BLaER1 treated with 17β-estradiol and CSF1 and Interleukin-3, amounts not matched to agents 10 nM and 100 nM (cell line): ENCODE results near the gene OTOA.
"Not testable (repeated sequence)": the region's sequence is repeated elsewhere in the genome, so short reads cannot be mapped to it uniquely, and the experiment has no call there.

Experiments
- H3K27ac ChIP-seq, 11 experiments: shearing (Covaris generic); formaldehyde crosslinking; 2 replicates each; pipeline ENCODE4 v1.8.1; 2022
- H3K27me3 ChIP-seq, 11 experiments: shearing (Covaris generic); formaldehyde crosslinking; 2 replicates each; pipeline ENCODE4 v1.8.1; 2022
- H3K36me3 ChIP-seq, 11 experiments: shearing (Covaris generic); formaldehyde crosslinking; 2 replicates each; pipeline ENCODE4 v1.8.1; 2022
- H3K4me1 ChIP-seq, 10 experiments: shearing (Covaris generic); formaldehyde crosslinking; 2 replicates each; pipeline ENCODE4 v1.8.1; 2022
- H3K4me2 ChIP-seq, 11 experiments: shearing (Covaris generic); formaldehyde crosslinking; 2 replicates each; pipeline ENCODE4 v1.8.1; 2022
- H3K4me3 ChIP-seq, 10 experiments: shearing (Covaris generic); formaldehyde crosslinking; 2 replicates each; pipeline ENCODE4 v1.8.1; 2022
- H3K9ac ChIP-seq, 11 experiments: shearing (Covaris generic); formaldehyde crosslinking; 2 replicates each; pipeline ENCODE4 v1.8.1; 2022
- H3K9me3 ChIP-seq, 11 experiments: shearing (Covaris generic); formaldehyde crosslinking; replicated peaks in 1 of 11; 2 replicates each; pipeline ENCODE4 v1.8.1; 2022
- H4K20me1 ChIP-seq, 11 experiments: shearing (Covaris generic); formaldehyde crosslinking; 2 replicates each; pipeline ENCODE4 v1.8.1; 2022
- Cebpa-rat ChIP-seq, 11 experiments: shearing (Covaris generic); IDR thresholded peaks; 2 replicates each; pipeline ENCODE4 v1.8.1; 2022

The OTOA gene

DNA sequence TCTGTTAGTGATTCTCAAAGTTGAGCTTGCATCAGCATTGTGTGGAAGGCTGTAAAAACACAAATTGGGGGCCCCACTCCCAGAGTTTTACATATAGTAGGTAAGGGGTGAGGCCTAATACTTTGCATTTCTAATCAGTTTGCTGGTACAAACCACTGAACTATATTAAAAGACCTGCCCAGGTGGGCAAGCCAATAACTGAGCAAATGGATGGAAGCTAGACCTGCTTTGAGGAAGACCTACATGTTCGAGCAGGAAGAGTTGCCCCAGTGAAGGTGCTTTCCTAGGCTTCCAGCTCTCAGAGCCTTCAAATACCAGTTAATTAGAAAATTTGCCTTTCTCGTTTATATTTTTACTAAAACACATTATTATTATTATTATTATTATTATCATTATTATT lies 56.8 kb downstream of the OTOA start:
- Histone ChIP-seq H3K4me2 (no peak overlapping the region), H3K4me1 (peaks cover 0 to 12% (median 5%) of the 10 kb centered on the region in 10 experiments; a peak in 10 of 20 replicates), H3K9ac (no peak overlapping the region), H3K4me3 (no peak overlapping the region), H3K27me3 (no peaks in the 10 kb centered on the region), H3K27ac (no peak overlapping the region), H3K36me3 (no peaks in the 10 kb centered on the region), H4K20me1 (no peaks in the 10 kb centered on the region), H3K9me3 (no peaks in the 10 kb centered on the region)
- no peak for TF ChIP-seq Cebpa-rat (IDR thresholded peaks at IDR 0.05)

DNA sequence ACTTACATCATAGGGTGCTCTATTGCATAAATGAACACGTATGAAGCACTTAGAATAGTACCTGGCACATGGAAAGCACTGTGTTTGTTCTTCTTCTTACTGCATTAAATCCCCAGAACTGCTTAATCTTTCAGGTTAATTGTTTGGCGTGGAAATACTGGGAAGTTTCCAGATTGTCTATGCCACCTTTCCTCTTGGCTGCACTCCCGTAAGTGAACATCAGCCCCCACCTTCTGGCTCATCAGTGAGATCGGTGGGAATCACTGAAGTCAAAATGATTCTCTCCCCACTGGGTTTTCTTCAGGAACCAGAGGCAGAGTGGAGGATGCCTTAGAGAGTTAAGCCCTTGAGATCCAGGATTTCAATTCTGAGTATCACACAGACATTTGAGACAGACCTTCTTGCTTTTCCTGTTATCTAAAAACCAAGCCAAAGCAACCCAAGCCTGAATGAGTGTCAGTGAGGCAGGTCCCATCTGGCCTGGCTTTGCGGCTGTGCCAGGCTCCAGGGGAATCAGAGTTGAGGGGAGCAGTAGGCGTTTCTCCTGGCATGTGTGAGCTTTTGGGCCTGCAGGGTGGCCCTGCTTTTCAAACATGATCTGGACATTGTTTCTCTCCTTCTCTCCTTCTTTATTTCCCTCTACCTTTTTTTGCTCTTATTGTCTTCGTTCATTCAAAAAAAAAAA lies 59.1 kb downstream of the OTOA start:
- H3K4me1 ChIP-seq: peaks cover 0 to 12% (median 5%) of the 10 kb centered on the region in 10 experiments; a peak in 10 of 20 replicates
- no peak overlapping the region for H3K4me3 ChIP-seq
- H3K27ac ChIP-seq: no peak overlapping the region
- H3K27me3 ChIP-seq: no peaks in the 10 kb centered on the region
- H3K36me3 ChIP-seq: no peaks in the 10 kb centered on the region
- H4K20me1 ChIP-seq: no peaks in the 10 kb centered on the region
- no peak overlapping the region for H3K4me2 ChIP-seq
- H3K9me3 ChIP-seq: no peaks in the 10 kb centered on the region
- H3K9ac ChIP-seq: no peak overlapping the region
- no peak for TF ChIP-seq Cebpa-rat (IDR thresholded peaks at IDR 0.05)

DNA sequence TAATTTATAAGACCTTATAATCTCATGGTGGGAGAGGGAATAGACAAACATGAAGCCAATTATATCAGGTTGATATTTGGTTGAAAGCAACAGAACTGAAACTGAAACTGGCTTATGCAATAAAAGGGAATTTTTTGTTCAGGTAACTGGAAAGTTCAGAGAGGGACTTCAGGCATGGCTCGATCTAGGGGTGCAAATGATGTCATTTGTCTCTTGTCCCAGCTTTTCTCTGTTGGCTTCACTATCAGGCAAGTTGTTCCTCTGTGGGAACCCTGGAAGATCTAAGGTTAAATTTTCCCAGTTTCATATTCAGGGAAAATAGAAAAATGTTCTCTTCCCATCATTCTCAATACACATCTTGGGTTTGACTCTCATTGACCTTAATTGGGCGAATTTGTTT lies 59.8 kb downstream of the OTOA start:
- no peak overlapping the region for H3K4me3 ChIP-seq
- no peak for TF ChIP-seq Cebpa-rat (IDR thresholded peaks at IDR 0.05)
- peaks cover 0 to 12% (median 5%) of the 10 kb centered on the region in 10 experiments; a peak in 10 of 20 replicates for H3K4me1 ChIP-seq
- no peak overlapping the region for H3K4me2 ChIP-seq
- H3K27ac ChIP-seq: no peak overlapping the region
- no peaks in the 10 kb centered on the region for H3K27me3 ChIP-seq
- H3K9me3 ChIP-seq: no peaks in the 10 kb centered on the region
- no peak overlapping the region for H3K9ac ChIP-seq
- no peaks in the 10 kb centered on the region for H3K36me3 ChIP-seq
- no peaks in the 10 kb centered on the region for H4K20me1 ChIP-seq

DNA sequence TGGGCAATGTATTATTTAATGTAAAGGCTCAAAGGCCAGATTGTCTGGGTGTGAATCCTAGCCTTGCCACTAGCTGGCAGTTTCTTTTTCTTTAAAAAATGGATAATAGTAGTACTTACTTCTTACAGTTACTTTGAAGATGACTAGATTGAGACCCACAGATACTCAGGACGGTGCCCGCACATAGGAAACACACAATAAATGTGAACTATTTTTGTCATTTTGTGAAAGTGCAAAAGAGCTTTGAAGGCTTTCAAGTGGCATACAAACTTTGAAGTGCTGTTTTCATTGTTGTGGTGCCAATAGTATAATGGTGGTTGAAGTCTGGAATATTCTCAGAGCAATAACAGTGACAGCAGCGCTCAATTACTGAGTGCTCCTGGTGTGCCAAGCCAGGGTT lies 63.6 kb downstream of the OTOA start:
- H3K4me2 ChIP-seq: no peak overlapping the region
- H3K9ac ChIP-seq: no peak overlapping the region
- no peaks in the 10 kb centered on the region for H3K9me3 ChIP-seq
- H4K20me1 ChIP-seq: no peaks in the 10 kb centered on the region
- no peaks in the 10 kb centered on the region for H3K27me3 ChIP-seq
- H3K27ac ChIP-seq: no peak overlapping the region
- H3K36me3 ChIP-seq: no peaks in the 10 kb centered on the region
- no peak for TF ChIP-seq Cebpa-rat (IDR thresholded peaks at IDR 0.05)
- H3K4me1 ChIP-seq: no peaks in the 10 kb centered on the region
- no peak overlapping the region for H3K4me3 ChIP-seq

DNA sequence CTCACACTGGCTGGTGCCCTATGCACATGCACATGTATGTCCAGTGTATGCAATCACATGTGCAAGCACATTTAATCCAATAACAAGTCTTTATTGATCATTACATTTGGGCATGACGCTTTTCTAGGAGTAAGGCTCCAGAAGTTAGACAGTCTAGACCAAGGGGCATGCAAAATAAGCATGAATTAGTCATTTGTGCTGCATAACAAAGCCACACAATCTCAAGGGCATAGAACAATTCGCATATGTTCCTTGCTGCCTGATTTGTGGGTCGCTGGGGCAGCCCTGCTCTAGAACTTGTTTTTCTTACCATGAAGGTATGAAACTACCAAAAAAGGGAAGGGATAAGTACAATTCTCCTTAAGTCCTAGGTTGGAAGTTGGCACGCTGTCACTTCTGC lies 67.5 kb downstream of the OTOA start:
- not testable (repeated sequence) for H3K9ac ChIP-seq, H4K20me1 ChIP-seq, H3K36me3 ChIP-seq, H3K4me1 ChIP-seq, H3K4me3 ChIP-seq, H3K4me2 ChIP-seq, H3K27ac ChIP-seq, H3K9me3 ChIP-seq, H3K27me3 ChIP-seq

GRCh38 chr16:21740637-21741036 lies 76.9 kb downstream of the OTOA start:
- not testable (repeated sequence) for H4K20me1 ChIP-seq, H3K4me2 ChIP-seq, H3K9me3 ChIP-seq, H3K4me3 ChIP-seq, H3K27ac ChIP-seq, H3K9ac ChIP-seq, H3K36me3 ChIP-seq, H3K4me1 ChIP-seq, H3K27me3 ChIP-seq

DNA sequence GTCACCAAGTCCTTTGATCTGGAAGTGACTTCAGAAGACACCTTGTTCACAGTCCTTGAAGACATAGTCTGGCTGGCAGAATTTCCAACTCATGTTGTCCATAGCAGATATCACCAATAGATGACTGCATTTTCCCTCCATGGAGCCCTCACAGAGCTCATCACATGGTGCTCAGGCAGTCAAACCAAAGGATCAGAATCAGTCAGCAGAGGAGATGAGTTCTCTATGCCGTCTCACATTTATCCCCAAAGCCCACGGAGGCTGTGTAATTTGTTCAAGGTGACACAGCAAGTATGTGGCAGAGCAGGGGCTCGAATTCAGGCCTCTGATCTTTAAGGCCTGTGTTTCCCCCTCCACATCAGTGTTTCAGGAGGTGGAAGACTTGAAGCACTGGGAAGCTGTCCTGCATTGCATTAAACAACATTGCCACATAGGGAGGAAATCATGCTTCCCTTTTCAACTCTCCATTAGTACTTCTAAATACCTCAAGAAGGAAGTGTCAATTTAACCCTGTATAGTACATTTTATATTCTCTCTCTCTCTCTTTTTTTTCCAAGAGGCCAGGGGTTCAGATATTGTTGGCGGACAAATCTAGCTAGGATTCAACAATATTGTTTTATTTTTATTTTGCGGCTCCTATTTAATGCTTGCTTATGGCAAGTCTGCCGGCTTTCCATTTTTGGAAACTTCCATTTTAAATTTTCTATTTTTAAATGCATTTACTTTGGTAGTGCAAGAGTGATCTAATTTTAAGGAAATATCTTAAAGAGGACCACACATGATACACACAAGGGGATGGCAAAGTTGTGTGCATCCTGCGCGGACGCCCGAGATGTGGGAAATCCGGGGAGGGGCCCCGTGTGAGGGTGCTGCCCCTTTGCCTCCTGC lies 92.7 kb downstream of the OTOA start:
- H3K27ac ChIP-seq: peak overlapping the region in 8 of 11 experiments; percentile 34 to 77 (median 63); a peak in 14 of 22 replicates
- H4K20me1 ChIP-seq, H3K36me3 ChIP-seq, H3K4me3 ChIP-seq, H3K27me3 ChIP-seq, H3K9me3 ChIP-seq: not testable (repeated sequence)
- peak overlapping the region in 9 of 11 experiments; percentile 23 to 66 (median 56); a peak in 15 of 22 replicates for H3K4me2 ChIP-seq
- peak overlapping the region in 5 of 11 experiments; percentile 17 to 61 (median 46); a peak in 7 of 22 replicates for H3K9ac ChIP-seq
- peak in 3 of 11 experiments; percentile 10 to 28 (median 14); a peak in 1 of 22 replicates for TF ChIP-seq Cebpa-rat (IDR thresholded peaks at IDR 0.05)
- peaks cover 0 to 28% (median 5%) of the 10 kb centered on the region in 10 experiments; a peak in 13 of 20 replicates for H3K4me1 ChIP-seq

- H3K36me3 ChIP-seq, H3K27ac ChIP-seq, H3K4me3 ChIP-seq, H3K27me3 ChIP-seq, H3K9ac ChIP-seq, H3K9me3 ChIP-seq, H4K20me1 ChIP-seq: not testable (repeated sequence)
- H3K4me2 ChIP-seq: peak overlapping the region in 4 of 11 experiments; percentile 26 to 70 (median 48); a peak in 5 of 22 replicates
- peaks cover 0 to 28% (median 5%) of the 10 kb centered on the region in 10 experiments; a peak in 13 of 20 replicates for H3K4me1 ChIP-seq
These were observed 93.4 kb downstream of the OTOA start for GRCh38 chr16:21757080-21757671.

DNA sequence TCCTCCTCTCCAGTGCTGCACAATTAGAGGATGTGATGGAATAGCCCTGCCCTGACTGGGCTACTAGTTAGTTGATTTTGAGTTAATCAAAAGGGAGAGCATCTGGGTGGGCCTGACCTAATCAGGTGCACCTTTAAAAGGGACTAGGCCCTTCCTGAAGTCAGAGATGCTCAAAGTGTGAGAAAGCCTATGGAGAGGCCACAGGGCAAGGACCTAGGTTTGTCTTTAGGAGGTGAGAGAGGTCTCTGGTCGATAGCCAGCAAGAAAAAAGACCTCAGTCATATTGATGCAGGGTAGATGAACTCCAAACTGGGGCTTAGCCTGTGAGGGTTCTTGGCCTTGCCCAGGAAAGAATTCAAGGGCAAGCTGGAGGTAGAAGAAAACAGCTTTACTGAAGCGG lies 104.5 kb downstream of the OTOA start:
- not testable (repeated sequence) for H3K36me3 ChIP-seq, H3K27me3 ChIP-seq, H3K4me2 ChIP-seq, H3K9ac ChIP-seq, H4K20me1 ChIP-seq, H3K27ac ChIP-seq, H3K9me3 ChIP-seq, H3K4me3 ChIP-seq
- peaks cover 0 to 17% (median 0%) of the 10 kb centered on the region in 10 experiments; a peak in 2 of 20 replicates for H3K4me1 ChIP-seq

DNA sequence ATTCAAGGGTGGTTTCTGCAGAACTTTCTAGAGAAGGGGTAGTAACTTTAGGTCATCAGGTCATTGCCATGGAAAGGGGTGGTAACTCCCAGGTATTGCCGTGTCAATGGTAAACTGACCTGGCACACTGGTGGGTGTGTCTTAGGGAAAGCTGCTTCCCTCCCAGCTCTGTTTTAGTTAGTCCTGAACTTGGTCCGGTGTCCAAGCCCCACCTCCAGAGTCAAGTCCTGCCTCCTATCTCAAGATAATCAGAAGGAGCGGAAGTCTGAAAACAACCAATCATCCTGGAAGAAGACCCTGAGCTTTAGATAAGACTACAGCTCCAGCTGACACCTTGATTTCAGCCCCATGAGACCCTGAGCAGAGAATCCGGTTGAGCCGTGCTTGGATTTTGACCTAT lies 105.0 kb downstream of the OTOA start:
- not testable (repeated sequence) for H3K4me3 ChIP-seq, H3K27me3 ChIP-seq, H3K9me3 ChIP-seq, H3K36me3 ChIP-seq, H3K27ac ChIP-seq, H3K4me2 ChIP-seq, H3K9ac ChIP-seq, H4K20me1 ChIP-seq
- H3K4me1 ChIP-seq: peaks cover 0 to 19% (median 0%) of the 10 kb centered on the region in 10 experiments; a peak in 2 of 20 replicates

GRCh38 chr16:21769284-21769683 lies 105.5 kb downstream of the OTOA start:
- not testable (repeated sequence) for H3K27me3 ChIP-seq, H3K9ac ChIP-seq, H3K36me3 ChIP-seq, H3K27ac ChIP-seq, H4K20me1 ChIP-seq, H3K4me2 ChIP-seq, H3K4me3 ChIP-seq, H3K9me3 ChIP-seq
- H3K4me1 ChIP-seq: peaks cover 0 to 19% (median 0%) of the 10 kb centered on the region in 10 experiments; a peak in 2 of 20 replicates

DNA sequence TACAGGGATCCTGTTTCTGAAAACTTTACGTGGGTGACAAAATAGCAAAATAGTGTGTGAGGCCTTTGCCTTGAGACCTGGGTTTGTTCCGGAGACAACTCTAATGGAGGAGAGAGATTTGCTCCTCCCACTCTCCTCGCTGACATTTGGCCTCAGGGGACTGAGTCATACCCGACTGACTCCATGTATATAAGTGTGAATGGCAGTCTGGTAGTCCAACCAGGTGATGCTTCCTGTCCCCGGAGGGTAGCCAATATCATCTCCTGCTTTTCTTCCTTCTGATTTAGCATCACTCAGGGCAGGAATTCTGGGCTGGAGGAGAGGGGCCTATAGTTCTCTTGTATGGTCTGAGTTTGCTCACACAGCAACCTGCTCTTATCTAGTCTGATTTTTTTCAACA lies 106.8 kb downstream of the OTOA start:
- H3K9ac ChIP-seq, H4K20me1 ChIP-seq, H3K4me3 ChIP-seq, H3K36me3 ChIP-seq, H3K27ac ChIP-seq, H3K27me3 ChIP-seq, H3K9me3 ChIP-seq, H3K4me2 ChIP-seq: not testable (repeated sequence)
- H3K4me1 ChIP-seq: peaks cover 0 to 19% (median 0%) of the 10 kb centered on the region in 10 experiments; a peak in 2 of 20 replicates
